Mesodermal cell (in vitro differentiated cells): ENCODE results near the gene KTI12.
"Not testable (repeated sequence)": the region's sequence is repeated elsewhere in the genome, so short reads cannot be mapped to it uniquely, and the experiment has no call there.

Experiments
- H3K27ac ChIP-seq: 2 replicates; pipeline ENCODE4 v1.7.0; 2013; ENCODE audit warnings: mild to moderate bottlenecking, low read depth, low read length, moderate library complexity; ENCODE audit not compliant: severe bottlenecking
- H3K36me3 ChIP-seq: 2 replicates; pipeline ENCODE4 v1.7.1; 2013; ENCODE audit warnings: mild to moderate bottlenecking, low read length, moderate library complexity; ENCODE audit not compliant: control insufficient read depth, insufficient read depth
- H3K4me1 ChIP-seq: one replicate; pipeline ENCODE4 v1.7.1; 2013; ENCODE audit warnings: mild to moderate bottlenecking, low read length; ENCODE audit not compliant: insufficient read depth, control insufficient read depth, poor library complexity, severe bottlenecking
- H3K4me3 ChIP-seq: 2 replicates; pipeline ENCODE4 v1.7.0; 2013; ENCODE audit warnings: low read length, control low read depth, mild to moderate bottlenecking; ENCODE audit not compliant: insufficient read depth, poor library complexity, severe bottlenecking; ENCODE audit errors: extremely low read depth
- H3K9me3 ChIP-seq: 2 replicates; pipeline ENCODE4 v1.7.1; 2013; ENCODE audit warnings: mild to moderate bottlenecking, low read length, moderate library complexity; ENCODE audit not compliant: control insufficient read depth
- WGBS, 2 experiments: methylation state at CpG; one replicate each; pipeline ENCODE4 v1.1.5; 2013; ENCODE audit warnings: missing lambda C conversion rate in 2 of 2; ENCODE audit not compliant: insufficient coverage in 2 of 2; 5-methylcytosine and 5-hydroxymethylcytosine counted together

KTI12 gene

GRCh38 chr1:52041551-52042185, 8.1 kb upstream of the KTI12 start:
- H3K4me1 ChIP-seq: no peaks in the 10 kb centered on the region
- H3K4me3 ChIP-seq: no peak overlapping the region
- H3K9me3 ChIP-seq: no peaks in the 10 kb centered on the region
- WGBS, 2 experiments: 100% methylated on average over 1 of the region's 4 CpGs; no CpG with 5 or more reads in 1 of the 2 experiments
- H3K36me3 ChIP-seq: peaks cover 39% of the 10 kb centered on the region
- no peak overlapping the region for H3K27ac ChIP-seq

- 70 to 100% methylated on average over 1 of the region's 1 CpG for WGBS, 2 experiments
- Histone ChIP-seq H3K9me3 (no peaks in the 10 kb centered on the region), H3K4me3 (no peak overlapping the region), H3K27ac (no peak overlapping the region), H3K4me1 (no peaks in the 10 kb centered on the region), H3K36me3 (peaks cover 39% of the 10 kb centered on the region)
Measured at GRCh38 chr1:52037909-52038308, 4.3 kb upstream of the KTI12 start.

GRCh38 chr1:52037402-52037814, 3.8 kb upstream of the KTI12 start:
- Histone ChIP-seq H3K4me3 (no peak overlapping the region), H3K4me1 (no peaks in the 10 kb centered on the region), H3K27ac (no peak overlapping the region), H3K36me3 (peaks cover 39% of the 10 kb centered on the region), H3K9me3 (no peaks in the 10 kb centered on the region)
- 93 to 94% methylated on average over 5 of the region's 5 CpGs for WGBS, 2 experiments

- peak overlapping the region; percentile 65 for H3K27ac ChIP-seq
- H3K9me3 ChIP-seq: no peaks in the 10 kb centered on the region
- no CpG with 5 or more reads among the region's 2 CpGs for WGBS, 2 experiments
- no peak overlapping the region for H3K4me3 ChIP-seq
- no peaks in the 10 kb centered on the region for H3K4me1 ChIP-seq
- H3K36me3 ChIP-seq: peaks cover 26% of the 10 kb centered on the region
Measured at GRCh38 chr1:52034050-52034384, 407 bp upstream of the KTI12 start.

GRCh38 chr1:52032785-52033131, 852 bp downstream of the KTI12 start:
- H3K4me1 ChIP-seq: no peaks in the 10 kb centered on the region
- H3K36me3 ChIP-seq: peaks cover 23% of the 10 kb centered on the region
- H3K4me3 ChIP-seq: peak overlapping the region; percentile 80
- 15 to 18% methylated on average over 23 to 24 of the region's 24 CpGs for WGBS, 2 experiments
- no peaks in the 10 kb centered on the region for H3K9me3 ChIP-seq
- H3K27ac ChIP-seq: no peak overlapping the region

- Histone ChIP-seq H3K27ac (no peak overlapping the region), H3K36me3 (peaks cover 22% of the 10 kb centered on the region), H3K4me1 (no peaks in the 10 kb centered on the region), H3K4me3 (peak overlapping the region; percentile 80), H3K9me3 (no peaks in the 10 kb centered on the region)
- 47 to 59% methylated on average over 3 to 4 of the region's 5 CpGs for WGBS, 2 experiments
Measured at GRCh38 chr1:52032124-52032784, 1.4 kb downstream of the KTI12 start.

- WGBS, 2 experiments: 92% methylated on average over 2 of the region's 5 CpGs; no CpG with 5 or more reads in 1 of the 2 experiments
- H3K4me3 ChIP-seq, H3K27ac ChIP-seq, H3K4me1 ChIP-seq, H3K9me3 ChIP-seq: not testable (repeated sequence)
- H3K36me3 ChIP-seq: peaks cover 39% of the 10 kb centered on the region
Measured at GRCh38 chr1:52028839-52029238, 4.8 kb downstream of the KTI12 start.

GRCh38 chr1:52028328-52028727, 5.3 kb downstream of the KTI12 start:
- H3K27ac ChIP-seq: no peak overlapping the region
- H3K4me1 ChIP-seq: no peaks in the 10 kb centered on the region
- H3K4me3 ChIP-seq: no peak overlapping the region
- H3K9me3 ChIP-seq: no peaks in the 10 kb centered on the region
- H3K36me3 ChIP-seq: peaks cover 44% of the 10 kb centered on the region
- WGBS, 2 experiments: 100% methylated on average over 1 of the region's 1 CpG

- no peaks in the 10 kb centered on the region for H3K9me3 ChIP-seq
- H3K27ac ChIP-seq: no peak overlapping the region
- peaks cover 56% of the 10 kb centered on the region for H3K36me3 ChIP-seq
- 100% methylated on average over 2 of the region's 2 CpGs for WGBS, 2 experiments
- no peaks in the 10 kb centered on the region for H3K4me1 ChIP-seq
- H3K4me3 ChIP-seq: no peak overlapping the region
Measured at GRCh38 chr1:52026278-52026677, 7.3 kb downstream of the KTI12 start.

- Histone ChIP-seq H3K36me3 (peaks cover 66% of the 10 kb centered on the region), H3K4me3 (no peak overlapping the region), H3K27ac (peak overlapping the region; percentile 16), H3K9me3 (no peaks in the 10 kb centered on the region), H3K4me1 (no peaks in the 10 kb centered on the region)
- WGBS, 2 experiments: 86 to 87% methylated on average over 1 to 2 of the region's 2 CpGs
Measured at GRCh38 chr1:52022133-52022532, 11.5 kb downstream of the KTI12 start.

GRCh38 chr1:52008071-52008809, 25.4 kb downstream of the KTI12 start:
- H3K27ac ChIP-seq: no peak overlapping the region
- H3K36me3 ChIP-seq: no peaks in the 10 kb centered on the region
- no peaks in the 10 kb centered on the region for H3K9me3 ChIP-seq
- peaks cover 18% of the 10 kb centered on the region for H3K4me1 ChIP-seq
- H3K4me3 ChIP-seq: no peak overlapping the region
- WGBS, 2 experiments: 87% methylated on average over 4 of the region's 7 CpGs; no CpG with 5 or more reads in 1 of the 2 experiments
